ENCODE results near the gene FHIT.

Gene FHIT

DNA sequence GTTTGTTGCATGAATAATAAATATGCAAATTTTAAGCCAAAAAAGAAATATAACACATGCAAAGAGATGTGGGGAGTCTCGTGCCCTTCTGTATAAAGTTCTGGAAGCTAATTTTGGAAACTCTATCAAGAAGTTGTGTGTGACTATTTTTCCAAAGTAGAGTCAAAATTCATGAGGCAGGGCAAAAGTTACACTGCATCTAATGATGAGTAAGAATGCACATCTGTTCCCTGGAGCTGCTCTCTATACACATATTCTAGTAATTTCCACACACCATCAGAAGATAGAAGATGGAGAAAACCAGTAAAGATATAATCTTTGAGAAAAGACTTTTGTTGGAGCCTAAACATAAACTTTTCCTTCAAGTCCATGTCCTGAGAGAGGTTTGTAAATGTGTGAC is 199.6 kb downstream of the FHIT start:
- TF ChIP-seq POLR2AphosphoS5 (IDR thresholded peaks at IDR 0.05; ENCODE audit: low read depth, low read length) (no peak), SIN3A (IDR thresholded peaks at IDR 0.05; ENCODE audit: borderline replicate concordance, insufficient read depth, low read length) (no peak), TAF1 (IDR thresholded peaks at IDR 0.05; ENCODE audit: borderline replicate concordance, insufficient read depth, low read length) (no peak), FOXP2 (optimal IDR thresholded peaks at IDR 0.05; ENCODE audit: borderline replicate concordance, extremely low read depth, extremely low read length, insufficient read depth) (no peak)
- TF ChIP-seq, protein P1, sequence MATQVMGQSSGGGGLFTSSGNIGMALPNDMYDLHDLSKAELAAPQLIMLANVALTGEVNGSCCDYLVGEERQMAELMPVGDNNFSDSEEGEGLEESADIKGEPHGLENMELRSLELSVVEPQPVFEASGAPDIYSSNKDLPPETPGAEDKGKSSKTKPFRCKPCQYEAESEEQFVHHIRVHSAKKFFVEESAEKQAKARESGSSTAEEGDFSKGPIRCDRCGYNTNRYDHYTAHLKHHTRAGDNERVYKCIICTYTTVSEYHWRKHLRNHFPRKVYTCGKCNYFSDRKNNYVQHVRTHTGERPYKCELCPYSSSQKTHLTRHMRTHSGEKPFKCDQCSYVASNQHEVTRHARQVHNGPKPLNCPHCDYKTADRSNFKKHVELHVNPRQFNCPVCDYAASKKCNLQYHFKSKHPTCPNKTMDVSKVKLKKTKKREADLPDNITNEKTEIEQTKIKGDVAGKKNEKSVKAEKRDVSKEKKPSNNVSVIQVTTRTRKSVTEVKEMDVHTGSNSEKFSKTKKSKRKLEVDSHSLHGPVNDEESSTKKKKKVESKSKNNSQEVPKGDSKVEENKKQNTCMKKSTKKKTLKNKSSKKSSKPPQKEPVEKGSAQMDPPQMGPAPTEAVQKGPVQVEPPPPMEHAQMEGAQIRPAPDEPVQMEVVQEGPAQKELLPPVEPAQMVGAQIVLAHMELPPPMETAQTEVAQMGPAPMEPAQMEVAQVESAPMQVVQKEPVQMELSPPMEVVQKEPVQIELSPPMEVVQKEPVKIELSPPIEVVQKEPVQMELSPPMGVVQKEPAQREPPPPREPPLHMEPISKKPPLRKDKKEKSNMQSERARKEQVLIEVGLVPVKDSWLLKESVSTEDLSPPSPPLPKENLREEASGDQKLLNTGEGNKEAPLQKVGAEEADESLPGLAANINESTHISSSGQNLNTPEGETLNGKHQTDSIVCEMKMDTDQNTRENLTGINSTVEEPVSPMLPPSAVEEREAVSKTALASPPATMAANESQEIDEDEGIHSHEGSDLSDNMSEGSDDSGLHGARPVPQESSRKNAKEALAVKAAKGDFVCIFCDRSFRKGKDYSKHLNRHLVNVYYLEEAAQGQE (IDR thresholded peaks at IDR 0.05; ENCODE audit: insufficient read depth in 1 of 2, low read depth in 2 of 2, low read length in 2 of 2) = no peak

DNA sequence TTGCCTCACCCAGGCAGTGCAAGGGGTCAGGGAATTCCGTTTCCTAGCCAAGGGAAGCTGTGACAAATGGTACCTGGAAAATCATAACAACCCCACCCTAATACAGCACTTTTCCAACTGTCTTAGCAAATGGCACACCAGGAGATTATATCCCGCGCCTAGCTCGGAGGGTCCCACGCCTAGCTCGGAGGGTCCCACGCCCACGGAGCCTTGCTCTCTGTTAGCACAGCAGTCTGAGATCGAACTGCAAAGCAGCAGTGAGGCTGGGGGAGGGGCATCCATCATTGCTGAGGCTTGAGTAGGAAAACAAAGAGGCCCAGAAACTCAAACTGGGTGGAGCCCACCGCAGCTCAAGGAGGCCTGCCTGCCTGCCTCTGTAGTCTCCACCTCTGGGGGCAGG is 208.1 kb downstream of the FHIT start:
- TF ChIP-seq SIN3A (IDR thresholded peaks at IDR 0.05; ENCODE audit: borderline replicate concordance, insufficient read depth, low read length) (no peak), FOXP2 (optimal IDR thresholded peaks at IDR 0.05; ENCODE audit: borderline replicate concordance, extremely low read depth, extremely low read length, insufficient read depth) (no peak), POLR2AphosphoS5 (IDR thresholded peaks at IDR 0.05; ENCODE audit: low read depth, low read length) (no peak), TAF1 (IDR thresholded peaks at IDR 0.05; ENCODE audit: borderline replicate concordance, insufficient read depth, low read length) (no peak)
- TF ChIP-seq, protein P1 (IDR thresholded peaks at IDR 0.05; ENCODE audit: insufficient read depth in 1 of 2, low read depth in 2 of 2, low read length in 2 of 2) = no peak

DNA sequence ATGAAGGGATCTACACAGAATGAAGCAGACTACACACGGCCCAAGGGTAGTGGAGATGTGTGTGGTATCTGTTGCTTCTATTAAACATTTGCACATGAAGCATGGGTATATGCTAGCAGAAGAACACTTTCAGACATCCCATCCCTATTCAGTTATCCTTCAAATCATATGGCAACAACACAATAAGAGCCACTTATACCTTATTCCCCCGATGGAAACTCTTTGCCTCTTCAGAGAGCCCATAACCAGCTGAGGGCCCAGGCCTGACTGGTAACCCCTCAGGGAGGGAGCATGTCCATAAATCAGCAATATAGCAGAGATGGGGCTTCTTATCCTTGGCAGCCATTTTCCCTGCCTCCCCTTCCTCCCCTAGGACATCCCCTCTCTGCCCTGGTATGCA is 210.6 kb downstream of the FHIT start:
- TF ChIP-seq POLR2AphosphoS5 (IDR thresholded peaks at IDR 0.05; ENCODE audit: low read depth, low read length) (no peak), TAF1 (IDR thresholded peaks at IDR 0.05; ENCODE audit: borderline replicate concordance, insufficient read depth, low read length) (no peak), FOXP2 (optimal IDR thresholded peaks at IDR 0.05; ENCODE audit: borderline replicate concordance, extremely low read depth, extremely low read length, insufficient read depth) (no peak), SIN3A (IDR thresholded peaks at IDR 0.05; ENCODE audit: borderline replicate concordance, insufficient read depth, low read length) (no peak)
- TF ChIP-seq, protein P1 (IDR thresholded peaks at IDR 0.05; ENCODE audit: insufficient read depth in 1 of 2, low read depth in 2 of 2, low read length in 2 of 2) = no peak

DNA sequence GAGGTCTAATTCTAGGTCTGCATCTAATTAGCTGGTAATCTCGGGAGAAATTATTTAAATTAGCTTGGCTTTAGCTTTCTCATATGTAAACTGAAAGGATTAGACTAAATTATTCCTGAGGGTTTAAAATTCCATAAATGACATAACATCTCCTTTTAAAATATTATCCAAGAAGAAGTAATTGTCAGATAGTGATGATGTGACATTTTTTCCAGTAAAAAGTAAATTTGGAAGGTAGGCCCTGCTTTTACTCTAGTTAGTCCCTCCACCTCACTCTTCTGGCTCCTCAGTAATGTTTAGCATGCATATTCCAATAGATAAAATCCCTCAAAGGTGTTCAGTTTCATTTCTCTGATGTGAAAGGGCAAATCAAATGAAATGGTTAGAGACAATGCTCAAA is 215.7 kb downstream of the FHIT start:
- no peak for TF ChIP-seq FOXP2 (optimal IDR thresholded peaks at IDR 0.05; ENCODE audit: borderline replicate concordance, extremely low read depth, extremely low read length, insufficient read depth)
- TF ChIP-seq, protein P1 (IDR thresholded peaks at IDR 0.05; ENCODE audit: insufficient read depth in 1 of 2, low read depth in 2 of 2, low read length in 2 of 2) = no peak
- TF ChIP-seq SIN3A (IDR thresholded peaks at IDR 0.05; ENCODE audit: borderline replicate concordance, insufficient read depth, low read length) = no peak

DNA sequence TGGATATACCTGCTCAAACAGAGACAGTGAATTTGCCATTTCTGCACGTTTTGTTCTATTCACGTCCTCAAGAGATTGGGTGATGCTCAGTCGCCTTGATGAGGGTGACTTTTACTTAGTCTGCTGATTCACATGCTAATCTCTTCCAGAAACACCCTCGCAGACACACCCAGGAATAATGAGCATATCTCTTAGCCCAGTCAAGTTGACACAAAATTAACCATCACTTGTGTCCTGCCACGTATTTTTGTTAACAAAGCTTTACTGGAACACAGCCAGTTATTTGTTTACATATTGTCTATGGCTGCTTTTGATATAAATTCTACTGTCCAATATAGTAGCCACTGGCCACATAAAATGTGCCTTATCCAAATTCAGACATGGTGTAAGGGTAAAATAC is 218.3 kb downstream of the FHIT start:
- TF ChIP-seq, protein P1 (IDR thresholded peaks at IDR 0.05; ENCODE audit: insufficient read depth in 1 of 2, low read depth in 2 of 2, low read length in 2 of 2) = no peak
- no peak for TF ChIP-seq SIN3A (IDR thresholded peaks at IDR 0.05; ENCODE audit: borderline replicate concordance, insufficient read depth, low read length)
- TF ChIP-seq FOXP2 (optimal IDR thresholded peaks at IDR 0.05; ENCODE audit: borderline replicate concordance, extremely low read depth, extremely low read length, insufficient read depth) = no peak
- no peak for TF ChIP-seq TAF1 (IDR thresholded peaks at IDR 0.05; ENCODE audit: borderline replicate concordance, insufficient read depth, low read length)
- TF ChIP-seq POLR2AphosphoS5 (IDR thresholded peaks at IDR 0.05; ENCODE audit: low read depth, low read length) = no peak
